ENCODE data around the gene ZNF771. TPM values are rescaled to one million over a fixed set of nuclear protein-coding genes. Genes with fewer than 3 reads are reported as not detected.

The ZNF771 gene
- 20.4 and 21.7 TPM in 2 replicates for polyA plus RNA-seq (2012; rRNA removed)
- polyA plus RNA-seq (2012; cell fraction: cytosol; rRNA removed) = 13.5 and 14.9 TPM in 2 replicates
- polyA plus RNA-seq (2012; cell fraction: nucleus; rRNA removed) = 35.9 and 52.3 TPM in 2 replicates

GRCh38 chr16:30407102-30407803, at the start of gene ZNF771:
Gene ZNF771, plus strand, starts transcription at chr16:30407606. Its CDS starts 448 bp downstream, at chr16:30408054.
- Histone ChIP-seq H3K4me1 (ENCODE audit: control insufficient read depth in 1 of 2, insufficient read depth in 2 of 2, low read depth in 1 of 2, low read length in 1 of 2) (peaks cover 8 to 15% of the 10 kb centered on the region in 2 experiments; a peak in 2 of 4 replicates), H3K4me2 (peak within 1 kb of the TSS; percentile 97), H3K27me3 (ENCODE audit: insufficient read depth) (no peaks in the 10 kb centered on the region), H3K9ac (peak within 1 kb of the TSS; percentile 93), H3F3A (replicated peaks; ENCODE audit: insufficient read depth) (peaks cover 16% of the 10 kb centered on the region), H3K36me3 (replicated peaks in 1 of 2; ENCODE audit: control insufficient read depth in 1 of 2, insufficient read depth in 2 of 2, low read length in 1 of 2) (peaks cover 4 to 9% of the 10 kb centered on the region in 2 experiments), H2AFZ (ENCODE audit: low read depth) (peak within 1 kb of the TSS; percentile 68), H3K9me3 (no peaks in the 10 kb centered on the region), H3K4me3 (ENCODE audit: low read depth in 2 of 2, low read length in 1 of 2) (peak within 1 kb of the TSS; percentile 69 to 99), H3K79me2 (ENCODE audit: insufficient read depth) (peaks cover 30% of the 10 kb centered on the region), H3K27ac (ENCODE audit: low read depth in 2 of 2, low read length in 1 of 2) (peak within 1 kb of the TSS; percentile 73 to 74), H4K20me1 (ENCODE audit: insufficient read depth) (no peaks in the 10 kb centered on the region), H3K9me2 (no peaks in the 10 kb centered on the region)
- ChIA-PET CTCF (interaction anchor here (0.8 to 4.8 kb wide), 6 partner anchors 8 to 53 kb away, joined by 3 to 38 read pairs (median 18); partner anchors contain the start of genes CD2BP2 and ZNF48), POLR2A (interaction anchor here (1.2 to 2.5 kb wide), 6 partner anchors 9 to 53 kb away, joined by 4 to 17 read pairs (median 8); partner anchors contain the start of genes CD2BP2, TBC1D10B and ZNF48)
- DNase-seq = peak; percentile 96
- WGBS (ENCODE audit: low lambda C conversion rate) = 9% methylated on average over 12 of the region's 65 CpGs
- TF ChIP-seq PBX3 (IDR thresholded peaks at IDR 0.05) (no peak), IRF3 (IDR thresholded peaks at IDR 0.05; ENCODE audit: low read depth, low read length) (no peak), MXI1 (IDR thresholded peaks at IDR 0.05; ENCODE audit: low read depth, low read length) (peak; percentile 96), CHD2 (IDR thresholded peaks at IDR 0.05; ENCODE audit: low read length, partially characterized antibody) (no peak), TAF1 (IDR thresholded peaks at IDR 0.05; ENCODE audit: borderline replicate concordance, low read depth, low read length) (peak; percentile 88), FOXM1 (IDR thresholded peaks at IDR 0.05; ENCODE audit: low read depth) (no peak), RXRA (IDR thresholded peaks at IDR 0.05; ENCODE audit: borderline replicate concordance, low read depth) (no peak; the same call in 1 of the 2 replicates), GATA2 (CRISPR knock-in tag; IDR thresholded peaks at IDR 0.05) (no peak; the same call in 1 of the 2 replicates), USF1 (IDR thresholded peaks at IDR 0.05; ENCODE audit: borderline replicate concordance, low read depth) (peak; percentile 84), FOSL2 (IDR thresholded peaks at IDR 0.05; ENCODE audit: borderline replicate concordance, low read depth) (no peak), YY1 (IDR thresholded peaks at IDR 0.05; ENCODE audit: low read depth) (no peak), TCF12 (IDR thresholded peaks at IDR 0.05) (no peak; the same call in 1 of the 2 replicates), NRF1 (IDR thresholded peaks at IDR 0.05; ENCODE audit: low read depth, low read length) (no peak), RAD21 (IDR thresholded peaks at IDR 0.05; ENCODE audit: low read length) (no peak), EZH2phosphoT487 (IDR thresholded peaks at IDR 0.05; ENCODE audit: borderline replicate concordance, low read depth) (no peak), NFIC (IDR thresholded peaks at IDR 0.05; ENCODE audit: borderline replicate concordance) (peak; percentile 29; the same call in 1 of the 2 replicates), GABPA (IDR thresholded peaks at IDR 0.05; ENCODE audit: low read depth) (no peak), RFX5 (IDR thresholded peaks at IDR 0.05; ENCODE audit: low read length) (no peak), ELF1 (IDR thresholded peaks at IDR 0.05) (no peak), FOXJ3 (CRISPR knock-in tag; IDR thresholded peaks at IDR 0.05) (no peak), MEF2A (IDR thresholded peaks at IDR 0.05; ENCODE audit: borderline replicate concordance, low read depth) (no peak), REST (IDR thresholded peaks at IDR 0.05; ENCODE audit: low read depth, low read length) (0 out of 2 replicates have a peak, but pooled peaks have one; percentile 9), ZBTB33 (IDR thresholded peaks at IDR 0.05; ENCODE audit: borderline replicate concordance, low read depth) (no peak), MAX (IDR thresholded peaks at IDR 0.05; ENCODE audit: low read depth) (peak; percentile 89)
